Measurements from ENCODE around the gene NRP1.
A peak's percentile ranks its signal among the peaks of the same experiment; 100 is the strongest.

NRP1 gene

GRCh38 chr10:33293531-33294170, 40.8 kb downstream of the NRP1 start:
- TF ChIP-seq CREB5 (CRISPR knock-in tag; IDR thresholded peaks at IDR 0.05; ENCODE audit: low read depth) (no peak), POU6F1 (CRISPR knock-in tag; IDR thresholded peaks at IDR 0.05; ENCODE audit: borderline replicate concordance, low read depth) (no peak), OSR1 (CRISPR knock-in tag; IDR thresholded peaks at IDR 0.05) (no peak), ZC3H10 (CRISPR knock-in tag; IDR thresholded peaks at IDR 0.05) (0 out of 2 replicates have a peak, but pooled peaks have one; percentile 27), ZNF70 (CRISPR knock-in tag; IDR thresholded peaks at IDR 0.05) (no peak), ESRRG (CRISPR knock-in tag; IDR thresholded peaks at IDR 0.05) (no peak), ARNTL (CRISPR knock-in tag; IDR thresholded peaks at IDR 0.05; ENCODE audit: borderline replicate concordance, low read depth) (no peak), ISL1 (CRISPR knock-in tag; IDR thresholded peaks at IDR 0.05) (no peak)
- no peak for ATAC-seq

- TF ChIP-seq ZFP30 (CRISPR knock-in tag; IDR thresholded peaks at IDR 0.05) (no peak), SNAI2 (CRISPR knock-in tag; IDR thresholded peaks at IDR 0.05) (no peak), POU6F1 (CRISPR knock-in tag; IDR thresholded peaks at IDR 0.05; ENCODE audit: borderline replicate concordance, low read depth) (no peak), TSHZ2 (CRISPR knock-in tag; IDR thresholded peaks at IDR 0.05) (no peak), CSRNP3 (CRISPR knock-in tag; IDR thresholded peaks at IDR 0.05) (no peak), ESRRG (CRISPR knock-in tag; IDR thresholded peaks at IDR 0.05) (no peak), OSR1 (CRISPR knock-in tag; IDR thresholded peaks at IDR 0.05) (no peak), RARB (CRISPR knock-in tag; IDR thresholded peaks at IDR 0.05) (no peak), ISL1 (CRISPR knock-in tag; IDR thresholded peaks at IDR 0.05) (no peak), ZNF565 (CRISPR knock-in tag; conservative IDR thresholded peaks at IDR 0.05; ENCODE audit: low read depth) (no peak), ZC3H10 (CRISPR knock-in tag; IDR thresholded peaks at IDR 0.05) (no peak)
- ATAC-seq: no peak
These were observed 41.4 kb downstream of the NRP1 start for GRCh38 chr10:33293076-33293475.

- TF ChIP-seq POU6F1 (CRISPR knock-in tag; IDR thresholded peaks at IDR 0.05; ENCODE audit: borderline replicate concordance, low read depth) (no peak), ISL1 (CRISPR knock-in tag; IDR thresholded peaks at IDR 0.05) (peak; percentile 68)
- peak; percentile 91 for ATAC-seq
These were observed 43.3 kb downstream of the NRP1 start for GRCh38 chr10:33291053-33291592.
